ENCODE results near the gene AATF.
"Not testable (repeated sequence)": the region's sequence is repeated elsewhere in the genome, so short reads cannot be mapped to it uniquely, and the experiment has no call there.

AATF gene

DNA sequence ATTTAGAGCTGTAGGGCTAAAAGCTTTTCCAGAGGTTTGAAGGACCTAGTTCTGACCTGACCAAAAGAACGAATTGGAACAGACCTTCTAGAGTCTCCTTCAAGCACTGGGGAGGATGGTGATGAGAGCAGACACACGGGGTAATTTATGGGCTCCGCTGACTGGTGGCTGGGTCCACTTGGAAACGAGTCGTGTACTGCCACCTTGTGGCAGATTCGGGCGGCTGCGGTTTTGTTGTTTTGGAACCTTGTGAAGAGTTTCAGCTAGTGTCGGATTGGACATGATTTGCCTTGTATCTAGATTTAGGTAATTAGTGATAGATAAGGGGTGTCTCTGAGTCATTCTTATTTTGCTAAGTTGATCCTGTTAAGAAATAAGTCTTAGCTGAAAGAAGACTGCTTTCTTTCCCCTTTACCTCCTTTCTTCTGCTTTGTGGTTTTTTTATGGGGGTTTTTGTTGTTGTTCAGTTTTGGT lies 98.9 kb downstream of the AATF start:
- DNase-seq (ENCODE audit: low read depth in 2 of 2): peak; percentile 63 to 72

DNA sequence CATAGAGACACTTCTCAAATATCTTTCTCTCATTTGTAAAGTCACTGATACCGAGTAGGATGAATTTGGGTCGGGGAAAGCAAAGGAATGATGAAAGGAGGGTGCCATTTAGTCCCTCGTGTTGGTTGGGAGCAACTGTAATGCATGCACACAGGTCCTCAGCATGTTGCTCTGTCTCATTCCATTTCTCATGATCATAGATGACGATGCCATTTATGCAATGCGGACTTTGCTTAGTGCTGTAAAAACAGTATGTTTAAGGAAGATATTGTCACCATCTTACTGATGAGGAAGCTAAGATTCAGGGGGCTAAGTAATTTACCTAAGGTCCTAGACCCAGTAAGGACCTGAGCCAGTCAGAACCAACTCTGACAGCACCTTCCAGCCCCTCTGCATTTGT lies 100.1 kb downstream of the AATF start:
- DNase-seq (ENCODE audit: low read depth in 2 of 2): no peak

DNA sequence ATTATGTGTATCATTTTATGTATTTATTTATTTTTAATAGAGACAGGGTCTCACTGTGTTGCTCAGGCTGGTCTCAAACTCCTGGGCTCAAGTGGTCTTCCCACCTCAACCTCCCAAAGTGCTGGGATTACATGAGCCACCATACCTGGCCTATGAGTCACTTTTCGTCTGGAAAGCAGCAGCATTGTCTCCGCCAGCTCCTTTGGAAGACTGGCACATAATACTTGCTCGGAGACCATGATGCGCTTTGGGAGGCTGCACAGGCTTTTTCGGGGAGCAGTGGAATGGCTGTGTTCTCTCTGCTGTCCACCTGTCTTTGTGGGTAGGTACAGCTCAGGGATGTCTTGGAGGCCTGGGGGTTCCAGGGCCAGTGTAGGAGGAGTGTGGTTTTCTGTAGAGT lies 102.2 kb downstream of the AATF start:
- DNase-seq (ENCODE audit: low read depth in 2 of 2): no peak

DNA sequence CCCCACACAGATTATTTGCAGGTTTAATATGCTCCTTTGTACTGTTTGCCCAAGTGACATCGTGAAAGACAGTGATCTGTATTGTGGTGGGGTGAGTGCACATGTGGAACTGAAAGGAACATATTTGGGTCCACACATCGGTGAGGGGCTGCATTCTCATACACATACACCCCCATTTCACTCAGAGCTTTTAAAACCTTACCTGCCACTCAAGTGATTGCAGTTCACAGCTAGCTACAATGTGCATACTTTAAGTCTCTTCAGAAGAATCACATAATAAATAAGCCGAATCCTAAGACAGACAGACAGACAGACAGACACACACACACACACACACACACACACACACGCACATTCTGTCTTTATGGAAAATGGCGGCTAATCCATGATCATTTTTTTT lies 102.6 kb downstream of the AATF start:
- no peak for DNase-seq (ENCODE audit: low read depth in 2 of 2)

DNA sequence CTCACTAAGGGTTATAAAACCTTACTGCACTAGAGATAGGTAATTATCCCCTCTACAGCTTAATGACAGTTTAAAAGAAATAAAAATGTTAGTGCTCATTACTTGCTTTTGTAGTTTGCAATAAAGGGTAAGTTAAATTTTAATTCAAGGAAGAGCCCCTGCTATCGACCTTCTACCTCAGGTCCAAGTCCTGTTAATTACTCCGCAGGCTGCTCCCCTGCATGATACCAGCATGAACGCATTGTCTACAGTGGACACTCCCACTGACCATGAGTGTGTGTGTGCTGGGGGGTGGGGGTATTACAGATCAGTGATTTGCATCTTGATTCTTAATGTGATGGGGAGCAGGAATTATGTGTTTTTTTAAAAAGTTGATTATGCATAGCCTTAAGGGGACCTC lies 103.1 kb downstream of the AATF start:
- no peak for DNase-seq (ENCODE audit: low read depth in 2 of 2)

DNA sequence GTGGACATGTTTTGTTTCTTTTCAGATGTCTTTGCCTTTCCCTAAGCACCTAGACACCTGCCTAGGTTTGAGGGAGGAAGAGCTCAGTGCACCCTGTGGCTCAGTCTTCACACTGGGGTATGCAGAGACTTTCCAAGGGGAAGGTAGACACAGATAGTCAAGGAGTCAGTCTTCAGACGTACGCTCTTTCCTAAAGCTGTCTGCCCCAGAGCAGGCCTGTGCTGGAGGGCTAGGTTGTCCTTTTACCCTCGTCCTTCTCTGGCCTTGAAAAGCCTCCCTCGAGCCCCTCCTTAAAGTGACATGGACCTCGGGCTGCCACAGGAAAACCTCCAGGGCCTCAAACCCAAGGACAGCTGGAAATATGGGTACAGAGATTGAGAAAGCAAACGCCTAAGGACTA lies 103.7 kb downstream of the AATF start:
- DNase-seq (ENCODE audit: low read depth in 2 of 2): no peak

DNA sequence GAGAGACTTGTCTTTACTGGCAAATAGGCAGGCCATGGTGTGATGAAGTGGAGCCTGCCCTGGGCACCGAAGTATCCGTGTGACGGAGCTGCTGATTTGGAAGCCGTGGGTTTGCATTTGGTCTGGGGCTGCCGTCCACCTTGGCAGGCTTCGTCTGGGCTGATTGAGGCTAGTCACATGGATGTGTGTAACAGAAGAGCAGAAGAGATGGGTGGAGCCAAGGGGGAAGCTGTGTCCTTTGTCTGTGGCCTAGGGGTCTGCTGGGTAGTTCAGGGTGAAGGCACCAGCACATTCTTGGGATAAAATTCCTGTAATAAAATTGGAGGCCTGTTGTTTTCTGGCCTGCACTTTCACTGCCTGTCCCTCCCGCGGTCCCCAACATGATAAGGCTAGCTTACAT lies 106.1 kb downstream of the AATF start:
- no peak for DNase-seq (ENCODE audit: low read depth in 2 of 2)

DNA sequence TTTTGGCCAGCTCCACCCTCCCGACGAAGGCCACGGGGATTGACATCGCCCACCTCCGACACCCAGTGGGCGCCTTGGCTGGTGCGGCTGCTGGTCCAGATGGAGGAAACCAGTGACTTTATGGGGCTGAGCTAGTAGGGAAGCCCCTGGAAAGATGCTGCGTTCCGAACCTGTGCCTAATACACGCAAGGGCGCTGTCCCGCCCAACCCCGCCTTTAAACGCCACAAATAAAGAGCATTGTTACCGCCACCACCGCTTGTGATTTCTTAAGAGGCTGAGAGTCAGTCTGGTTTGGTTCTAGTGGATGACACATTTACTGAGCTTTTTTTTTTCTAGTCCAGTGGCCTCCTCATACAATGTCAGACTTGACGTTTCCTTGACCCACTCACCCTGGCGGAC lies 107.9 kb downstream of the AATF start:
- DNase-seq (ENCODE audit: low read depth in 2 of 2): no peak

DNA sequence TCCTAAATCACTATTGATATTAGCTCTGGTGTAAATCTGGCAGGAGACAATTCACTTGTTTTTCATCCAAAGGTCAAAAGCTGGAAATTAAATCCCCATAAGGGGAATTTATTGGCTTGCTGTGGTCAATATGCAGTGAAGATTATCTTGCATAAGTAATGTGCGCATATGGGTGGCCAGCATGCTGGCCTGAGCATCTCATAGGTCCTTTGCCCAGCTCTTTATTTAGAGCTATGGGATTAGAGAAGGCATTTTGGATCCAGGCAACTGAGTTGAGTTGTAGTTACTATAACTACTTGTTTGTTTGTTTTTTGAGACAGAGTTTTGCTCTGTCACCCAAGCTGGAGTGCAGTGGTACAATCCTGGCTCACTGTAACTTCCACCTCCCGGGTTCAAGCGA lies 110.7 kb downstream of the AATF start:
- no peak for DNase-seq (ENCODE audit: low read depth in 2 of 2)

DNA sequence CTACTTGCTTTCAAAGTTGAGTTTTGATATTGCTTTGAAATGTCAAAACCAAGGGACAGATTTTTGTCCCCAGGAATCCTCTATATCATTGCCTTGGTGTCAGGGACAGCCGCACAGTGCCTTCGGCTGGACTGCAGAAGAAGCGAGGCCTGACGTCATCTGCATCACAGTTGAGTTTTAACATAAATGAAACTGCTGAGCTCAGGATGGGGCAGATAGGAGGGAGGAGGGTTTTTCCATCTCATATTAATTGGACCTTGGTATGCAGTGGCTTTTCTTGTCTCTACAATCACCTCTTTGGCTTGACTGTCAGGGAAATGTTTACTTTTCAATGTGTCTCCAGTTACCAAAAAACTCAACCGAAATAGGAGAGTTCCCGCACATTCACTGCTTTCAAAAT lies 111.3 kb downstream of the AATF start:
- no peak for DNase-seq (ENCODE audit: low read depth in 2 of 2)

DNA sequence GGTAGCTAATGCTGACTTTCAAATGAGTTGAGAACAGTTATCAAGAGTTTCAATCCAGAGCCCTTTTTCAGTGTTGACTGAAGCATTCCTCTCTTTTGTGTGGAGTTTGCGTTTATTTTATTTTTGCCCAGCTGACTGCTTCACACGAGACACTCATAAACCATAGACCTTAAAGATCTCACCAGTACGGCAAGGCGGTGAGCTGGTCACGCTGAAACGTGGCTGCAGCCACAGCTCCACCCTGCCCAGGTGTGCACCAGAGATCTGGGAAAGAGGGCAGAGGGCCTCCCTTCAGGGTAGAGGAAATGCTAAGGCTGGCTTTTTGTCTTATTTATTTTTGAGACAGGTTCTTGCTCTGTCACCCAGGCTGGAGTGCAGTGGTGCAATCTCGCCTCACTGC lies 112.2 kb downstream of the AATF start:
- no peak for DNase-seq (ENCODE audit: low read depth in 2 of 2)

DNA sequence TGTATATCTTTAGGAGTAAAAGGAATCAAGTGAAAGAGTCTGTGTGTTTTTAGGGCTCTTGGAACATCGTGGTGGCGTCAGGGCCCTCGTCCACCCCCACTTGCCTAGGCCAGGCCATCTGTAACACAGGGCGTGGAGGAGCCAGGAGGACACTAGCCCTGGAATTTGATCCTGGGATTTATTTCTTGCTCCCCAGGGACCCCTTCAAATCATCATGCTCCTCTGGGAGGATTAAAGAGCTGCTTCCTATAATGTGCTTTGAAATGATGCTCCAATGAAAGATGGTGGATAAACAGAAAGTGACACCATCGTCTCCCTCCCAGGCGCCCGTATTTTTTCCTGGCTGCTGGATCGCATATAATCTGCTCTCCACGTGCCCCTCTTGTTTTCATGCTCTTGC lies 113.3 kb downstream of the AATF start:
- no peak for DNase-seq (ENCODE audit: low read depth in 2 of 2)

DNA sequence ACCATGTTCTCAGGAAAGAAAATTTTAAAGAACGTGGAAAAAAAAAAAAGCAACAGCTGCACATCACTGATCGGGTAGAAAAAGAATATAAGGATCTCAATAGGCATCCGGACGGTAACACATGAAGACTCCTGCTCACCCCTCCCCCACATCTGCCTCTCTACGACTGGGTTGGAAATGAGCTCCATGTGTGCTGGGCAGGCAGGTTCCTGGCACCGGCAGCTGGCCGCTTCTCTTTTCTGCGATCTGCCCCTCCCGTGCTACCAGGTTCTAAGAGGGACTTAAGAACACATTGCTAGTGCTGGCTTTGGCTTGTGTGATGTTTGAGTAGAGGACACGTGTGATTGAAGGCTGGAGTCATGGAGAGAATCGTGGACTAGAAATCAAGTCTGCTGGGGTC lies 115.5 kb downstream of the AATF start:
- no peak for DNase-seq (ENCODE audit: low read depth in 2 of 2)

DNA sequence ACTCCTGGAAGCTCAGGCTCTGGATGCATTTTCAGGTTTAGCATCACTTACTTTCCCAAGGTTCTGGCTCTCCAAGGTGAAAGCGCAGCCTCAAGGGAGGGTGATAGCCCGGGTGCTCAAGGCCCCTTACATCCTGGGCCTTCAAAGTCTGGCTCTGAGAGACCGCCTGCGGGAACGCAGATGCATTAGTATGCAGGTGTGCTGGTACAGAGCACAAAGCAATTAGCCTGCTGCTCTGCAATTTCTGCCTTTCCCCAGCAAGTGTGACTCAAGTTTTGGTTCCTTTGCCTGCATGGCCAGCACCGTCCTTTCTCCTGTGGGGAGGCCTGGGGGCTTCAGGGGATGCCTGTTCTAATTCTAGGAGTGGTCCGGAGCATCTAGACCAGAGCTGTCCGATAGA lies 116.2 kb downstream of the AATF start:
- no peak for DNase-seq (ENCODE audit: low read depth in 2 of 2)

DNA sequence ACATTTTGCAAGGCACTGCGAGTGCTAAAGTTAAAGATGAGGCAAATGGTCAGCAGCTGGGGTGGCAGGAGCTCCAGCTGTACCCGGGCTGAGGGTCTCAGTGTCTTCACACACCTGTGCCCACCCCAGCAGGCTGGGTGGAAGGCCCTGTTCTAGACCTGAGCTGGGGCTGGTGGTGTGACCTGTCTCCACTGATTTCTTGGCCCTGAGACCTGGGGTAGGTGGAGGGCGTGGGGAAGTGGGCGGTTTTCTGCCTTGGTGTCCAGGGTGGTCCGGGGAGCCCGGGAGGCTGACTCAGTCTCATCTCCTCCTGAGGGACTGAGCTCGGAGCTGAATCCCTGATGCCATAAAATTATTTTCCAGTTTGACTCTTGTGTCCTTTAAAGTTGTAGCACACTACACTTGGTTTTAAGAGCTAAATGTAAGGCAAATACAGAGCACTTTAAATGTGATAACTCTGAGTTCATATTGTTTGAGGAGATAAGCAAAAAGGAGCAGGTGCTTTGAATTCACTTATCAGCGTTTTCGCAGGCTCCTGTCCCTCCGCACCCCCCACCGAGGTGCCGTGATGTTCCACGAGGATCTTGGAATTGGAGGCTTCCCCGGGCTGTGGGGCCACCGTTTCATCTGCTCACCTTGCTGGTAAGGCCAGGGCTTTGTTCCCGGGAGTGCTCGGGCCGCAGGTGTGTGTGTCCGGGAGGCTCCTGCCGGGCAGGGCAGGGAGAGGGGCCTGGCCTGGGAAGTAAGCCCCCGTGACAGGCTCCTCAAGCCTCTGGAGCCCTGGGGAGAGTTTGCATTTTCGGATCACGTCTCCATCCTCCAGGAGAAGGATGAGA lies 117.0 kb downstream of the AATF start:
- DNase-seq (ENCODE audit: low read depth in 2 of 2): no peak

DNA sequence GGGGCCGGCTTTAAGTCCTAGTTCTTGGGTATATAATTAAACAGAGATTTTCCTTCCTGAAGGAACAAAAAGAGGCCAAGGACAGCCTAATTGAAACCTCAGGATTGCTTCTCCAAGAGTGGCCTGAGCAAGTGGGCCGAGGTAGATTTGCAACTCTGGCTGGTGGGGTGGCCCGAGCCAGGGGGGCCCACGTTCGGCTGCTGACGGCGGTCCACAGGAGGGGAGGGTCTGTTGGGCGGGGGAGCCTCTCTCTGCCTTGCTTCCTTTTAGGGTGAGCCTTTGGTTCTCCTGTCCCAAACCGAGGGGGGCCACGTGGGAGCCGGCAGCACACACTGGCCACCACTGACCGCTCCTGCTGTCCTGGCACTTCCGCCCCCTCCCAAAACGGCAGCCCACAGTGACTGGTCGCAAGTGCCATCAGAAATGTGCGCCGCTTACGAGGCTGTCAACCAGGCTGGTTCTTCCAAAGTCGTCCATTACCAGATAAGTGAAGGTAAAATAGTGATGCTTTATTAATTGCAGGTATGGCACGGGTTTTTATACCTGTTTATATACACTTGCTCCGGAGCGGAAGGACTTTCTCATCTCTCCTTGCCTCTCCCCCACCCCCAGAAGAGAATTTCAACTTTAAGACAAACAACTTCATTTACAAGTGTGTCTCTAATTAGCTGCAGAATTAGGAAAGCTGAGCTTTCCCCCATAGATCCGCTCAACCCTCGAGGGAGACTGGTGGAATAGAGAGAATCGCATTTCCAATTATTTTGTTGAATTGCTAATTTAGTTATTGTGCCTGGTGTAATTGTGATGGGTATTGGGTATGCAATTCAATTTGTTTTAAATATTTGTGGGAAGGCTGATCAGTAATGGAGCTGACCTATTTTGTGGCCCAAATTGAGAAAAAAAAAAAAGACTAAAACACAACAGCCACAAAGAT lies 117.8 kb downstream of the AATF start:
- DNase-seq (ENCODE audit: low read depth in 2 of 2): no peak

DNA sequence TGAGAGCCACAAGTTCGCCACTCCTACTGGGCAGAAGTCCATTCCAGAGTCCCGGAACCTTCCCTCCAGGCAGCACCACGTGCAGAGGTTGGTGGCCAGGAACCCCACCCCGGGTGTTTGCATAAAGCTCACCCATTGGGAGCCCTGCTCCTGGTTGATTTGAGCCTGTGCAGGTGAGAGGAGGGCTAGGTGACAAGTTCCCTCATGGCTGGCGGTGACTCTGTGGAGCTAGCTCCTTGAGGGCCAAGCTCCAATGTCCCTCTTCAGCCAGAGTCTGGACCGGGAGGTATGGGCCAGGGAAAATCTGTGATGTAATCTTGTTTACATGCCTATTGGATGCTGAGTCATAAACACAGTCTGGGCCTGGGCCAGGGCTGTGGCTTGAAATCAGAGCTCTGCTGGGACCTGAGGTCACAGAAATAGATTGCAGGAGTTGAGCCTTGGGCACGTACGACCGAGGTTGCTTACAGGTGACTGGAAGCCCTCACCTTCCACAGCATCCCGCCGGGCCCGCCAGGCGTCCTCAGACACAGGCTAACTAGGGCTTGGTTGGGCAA lies 118.9 kb downstream of the AATF start:
- DNase-seq (ENCODE audit: low read depth in 2 of 2): no peak

DNA sequence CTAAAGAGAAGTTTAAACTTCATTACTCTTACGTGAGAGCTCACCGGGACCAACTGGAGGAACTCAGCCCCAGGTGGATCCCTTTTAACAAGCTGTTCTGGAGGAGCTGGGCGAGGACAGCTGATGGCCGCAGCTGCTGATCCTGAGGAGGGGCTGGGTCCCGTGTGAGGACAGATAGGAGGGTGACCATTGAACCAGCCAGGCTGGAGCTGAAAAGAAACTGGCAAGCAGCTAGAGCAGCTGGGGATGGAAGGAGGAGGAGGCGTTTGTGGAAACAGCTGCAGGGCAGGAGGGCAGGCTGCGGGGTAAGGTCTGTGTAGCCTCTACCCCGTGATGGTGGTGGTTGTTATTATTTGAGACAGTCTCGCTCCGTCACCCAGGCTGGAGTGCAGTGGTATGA lies 119.5 kb downstream of the AATF start:
- no peak for DNase-seq (ENCODE audit: low read depth in 2 of 2)

DNA sequence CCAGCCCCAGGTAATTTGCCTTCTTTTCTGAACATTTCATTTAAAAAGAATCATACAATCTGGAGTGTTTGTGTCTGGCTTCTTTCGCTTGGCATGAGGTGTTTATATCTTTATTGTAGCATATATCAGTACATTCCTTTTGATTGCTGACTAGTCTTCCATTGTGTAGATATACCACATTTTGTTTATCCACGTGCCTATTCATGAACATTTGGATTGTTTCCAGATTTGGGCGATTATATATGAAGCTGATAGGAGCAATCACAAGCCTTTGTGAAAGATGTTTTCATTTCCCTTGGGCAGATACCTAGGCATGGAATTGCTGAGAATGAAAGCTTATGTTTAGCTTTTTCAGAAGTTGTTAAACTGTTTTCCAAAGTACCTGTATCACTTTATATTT lies 120.3 kb downstream of the AATF start:
- no peak for DNase-seq (ENCODE audit: low read depth in 2 of 2)

DNA sequence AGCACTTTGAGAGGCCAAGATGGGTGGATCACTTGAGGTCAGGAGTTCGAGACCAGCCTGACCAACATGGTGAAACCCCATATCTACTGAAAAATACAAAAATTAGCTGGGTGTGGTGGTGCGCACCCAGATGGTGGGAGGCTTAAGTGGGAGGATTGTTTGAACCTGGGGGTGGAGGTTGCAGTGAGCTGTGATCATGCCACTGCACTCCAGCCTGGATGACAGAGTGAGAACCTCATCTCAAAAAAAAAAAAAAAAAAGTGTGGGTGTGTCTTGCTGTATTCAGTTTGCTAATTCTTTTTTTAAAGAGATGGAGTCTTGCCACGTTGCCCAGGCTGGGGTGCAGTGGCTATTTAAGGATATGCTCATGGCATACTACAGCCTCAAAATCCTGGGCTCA lies 124.7 kb downstream of the AATF start:
- not testable (repeated sequence) for DNase-seq (ENCODE audit: low read depth in 2 of 2)

DNA sequence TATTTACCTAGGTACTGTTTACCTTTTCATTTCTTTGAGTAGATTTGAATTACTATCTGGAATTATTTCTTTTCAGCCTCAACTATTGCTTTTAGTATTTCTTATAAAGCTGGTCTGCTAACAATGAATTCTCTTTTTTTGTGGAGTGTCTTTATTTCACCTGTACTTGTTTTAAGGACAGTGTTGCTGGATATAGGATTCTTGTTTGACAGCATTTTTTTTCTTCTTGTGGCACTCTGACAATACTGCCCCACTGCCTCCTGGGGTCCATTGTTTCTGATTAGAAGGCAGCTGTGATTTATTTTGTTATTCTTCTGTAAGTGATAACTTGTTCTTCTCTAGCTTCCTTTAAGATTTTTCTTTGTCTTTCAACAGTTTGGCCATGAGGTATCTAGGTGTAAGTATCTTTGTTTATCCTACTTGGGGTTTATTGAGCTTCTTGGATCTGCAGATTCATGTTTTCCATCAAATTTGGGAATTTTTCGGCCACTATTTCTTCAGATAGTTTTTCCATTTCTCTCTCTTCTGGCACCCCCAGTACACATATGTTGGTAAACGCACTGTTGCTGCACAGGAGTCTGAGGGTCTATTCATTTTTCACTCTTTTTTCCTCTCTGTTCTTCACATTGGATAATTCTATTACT lies 130.4 kb downstream of the AATF start:
- DNase-seq (ENCODE audit: low read depth in 2 of 2): no peak

DNA sequence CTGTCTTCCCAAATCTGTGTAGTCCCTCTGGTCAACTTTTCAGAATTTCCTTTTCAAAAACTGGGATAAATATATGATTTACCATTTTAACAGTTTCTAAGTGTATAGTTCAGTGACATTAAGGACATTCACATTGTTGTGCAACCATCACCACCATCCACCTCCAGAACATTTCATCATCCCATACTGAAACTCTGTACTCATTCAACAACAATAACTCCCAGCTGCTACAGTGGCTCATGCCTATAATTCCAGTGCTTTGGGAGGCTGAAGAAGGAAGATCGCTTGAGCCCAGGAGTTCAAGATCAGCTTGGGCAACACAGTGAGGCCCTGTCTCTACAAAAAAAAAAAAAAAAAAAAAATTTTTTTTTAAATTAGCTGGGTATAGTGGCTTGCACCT lies 131.0 kb downstream of the AATF start:
- DNase-seq (ENCODE audit: low read depth in 2 of 2): no peak
